ENCODE results near the gene CCR5AS.
"Not testable (repeated sequence)": the region's sequence is repeated elsewhere in the genome, so short reads cannot be mapped to it uniquely, and the experiment has no call there.

The CCR5AS gene

DNA sequence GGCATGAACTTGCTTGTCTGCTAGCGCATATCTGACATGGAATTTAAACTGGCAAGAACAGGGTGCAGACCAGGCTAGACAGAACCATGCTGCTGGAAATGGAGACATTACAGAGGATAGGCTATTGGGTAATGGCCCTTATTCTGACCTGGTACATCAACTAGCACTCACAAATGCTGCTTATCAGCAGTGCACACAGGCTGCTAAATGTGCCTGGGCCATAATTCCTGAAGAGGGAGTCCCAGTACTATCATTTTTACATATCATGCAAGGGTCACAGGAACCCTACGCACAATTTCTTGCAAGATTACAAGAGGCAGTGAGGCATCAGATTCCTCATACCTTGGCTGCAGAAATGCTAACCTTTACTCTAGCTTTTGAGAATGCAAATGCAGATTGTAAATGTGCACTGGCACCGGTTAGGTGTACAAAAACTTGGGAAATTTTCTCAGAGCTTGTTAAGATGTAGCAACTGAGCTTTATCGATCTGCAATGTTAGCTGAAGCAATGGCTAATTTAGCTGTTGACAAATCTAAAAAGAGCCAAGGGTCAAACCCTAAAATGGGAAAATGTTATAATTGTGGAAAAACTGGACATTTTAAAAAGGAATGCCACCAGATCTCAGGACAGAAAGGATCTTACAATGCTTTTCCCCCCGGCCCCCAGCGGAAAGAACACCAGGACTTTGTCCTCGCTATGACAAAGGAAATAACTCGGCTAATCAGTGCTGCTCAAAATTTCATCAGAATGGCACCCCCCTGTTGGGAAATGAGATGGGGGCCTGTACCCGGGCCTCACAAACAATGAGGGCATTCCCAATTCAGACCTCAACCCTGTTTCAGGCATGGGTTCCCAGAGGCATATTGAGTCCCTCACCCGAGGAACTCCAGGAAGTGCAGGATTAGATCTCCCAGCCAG is 21.3 kb upstream of the CCR5AS start:
- DNase-seq: no peak

DNA sequence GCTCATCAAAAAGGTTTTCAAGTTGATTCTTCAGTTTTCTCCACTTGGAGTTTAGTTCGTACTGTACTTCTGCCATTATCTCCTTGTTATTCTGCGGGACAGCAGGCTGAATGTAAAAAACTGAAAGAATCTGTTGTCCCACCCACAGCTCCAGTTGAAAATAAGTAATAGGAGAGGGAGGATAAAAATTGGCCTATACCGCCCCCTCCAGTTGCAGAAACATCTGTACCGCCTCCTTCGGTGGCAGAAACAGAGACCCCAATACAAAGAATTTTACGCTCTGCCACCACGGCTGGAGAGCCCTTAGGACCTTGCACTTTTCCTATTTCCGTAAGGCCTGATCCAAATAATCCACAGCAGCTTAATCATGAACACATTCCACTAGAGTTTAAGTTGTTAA is 20.5 kb upstream of the CCR5AS start:
- not testable (repeated sequence) for DNase-seq

DNA sequence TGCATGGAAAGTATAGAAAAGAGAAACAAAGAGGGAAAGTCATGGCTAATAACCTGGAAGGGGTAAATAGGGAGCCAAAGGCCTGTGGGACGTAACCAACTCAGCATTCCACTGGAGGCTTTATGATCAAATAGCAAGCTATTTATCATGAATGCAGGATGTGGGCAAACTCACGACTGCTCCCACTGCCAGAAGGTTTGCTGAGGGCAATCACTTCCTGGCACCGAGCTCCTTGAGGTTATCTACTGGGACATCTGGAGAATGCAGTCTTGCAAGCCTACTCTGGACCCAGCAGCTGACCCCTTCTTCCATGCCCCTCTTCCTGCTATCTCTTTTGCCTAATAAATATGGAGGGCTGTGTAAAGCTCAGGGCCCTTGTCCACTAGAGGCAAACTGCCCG is 19.6 kb upstream of the CCR5AS start:
- peak in 1 of 2 donors; percentile 62 for DNase-seq

- DNase-seq: no peak
These were observed 16.7 kb upstream of the CCR5AS start for GRCh38 chr3:46423588-46423987.

DNA sequence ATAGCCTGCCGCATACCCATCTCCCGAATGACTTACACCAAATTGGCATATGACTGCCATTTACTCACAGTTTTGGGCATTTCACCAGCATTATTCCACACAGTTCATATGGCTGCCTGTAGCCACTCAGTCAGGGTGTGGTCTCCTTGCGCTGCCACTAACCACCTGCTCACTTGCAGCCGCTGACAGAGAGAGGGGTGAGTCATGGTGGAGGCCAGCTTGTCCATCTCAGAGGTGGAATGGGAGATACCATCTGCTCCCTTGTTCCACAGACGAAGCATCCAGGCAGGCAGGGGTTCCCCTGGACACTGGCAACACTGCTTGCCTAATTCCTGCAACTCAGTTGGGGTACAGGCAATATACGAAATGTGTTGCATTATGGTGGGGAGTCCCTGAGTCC is 15.8 kb upstream of the CCR5AS start:
- no peak for DNase-seq

DNA sequence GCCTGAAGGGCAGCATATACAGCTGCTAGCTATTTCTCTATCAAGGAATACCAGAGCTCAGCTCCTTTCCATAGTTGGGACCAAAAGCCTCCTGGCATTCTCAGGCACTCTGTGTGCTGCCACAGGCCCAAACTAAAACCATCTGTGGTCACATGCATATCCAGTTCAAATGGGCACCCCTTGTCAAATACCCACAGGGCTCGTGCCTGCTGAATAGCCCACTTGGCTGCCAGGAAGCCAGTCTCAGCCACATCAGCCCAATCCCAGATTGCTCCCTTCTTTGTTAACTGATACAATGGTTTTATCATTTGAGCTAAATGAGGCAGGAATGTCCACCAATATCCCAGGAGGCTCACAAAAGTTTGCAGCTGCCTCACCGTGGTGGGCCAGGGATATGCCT is 14.1 kb upstream of the CCR5AS start:
- DNase-seq: no peak

- no peak for DNase-seq
These were observed 12.9 kb upstream of the CCR5AS start for GRCh38 chr3:46419816-46420215.

- no peak for DNase-seq
These were observed 11.2 kb upstream of the CCR5AS start for GRCh38 chr3:46417841-46418611.

GRCh38 chr3:46416811-46417510 is 10.1 kb upstream of the CCR5AS start:
- DNase-seq: no peak

GRCh38 chr3:46416125-46416810 is 9.4 kb upstream of the CCR5AS start:
- DNase-seq: no peak

GRCh38 chr3:46414739-46415138 is 7.9 kb upstream of the CCR5AS start:
- DNase-seq: no peak

GRCh38 chr3:46413951-46414350 is 7.1 kb upstream of the CCR5AS start:
- DNase-seq: no peak

DNA sequence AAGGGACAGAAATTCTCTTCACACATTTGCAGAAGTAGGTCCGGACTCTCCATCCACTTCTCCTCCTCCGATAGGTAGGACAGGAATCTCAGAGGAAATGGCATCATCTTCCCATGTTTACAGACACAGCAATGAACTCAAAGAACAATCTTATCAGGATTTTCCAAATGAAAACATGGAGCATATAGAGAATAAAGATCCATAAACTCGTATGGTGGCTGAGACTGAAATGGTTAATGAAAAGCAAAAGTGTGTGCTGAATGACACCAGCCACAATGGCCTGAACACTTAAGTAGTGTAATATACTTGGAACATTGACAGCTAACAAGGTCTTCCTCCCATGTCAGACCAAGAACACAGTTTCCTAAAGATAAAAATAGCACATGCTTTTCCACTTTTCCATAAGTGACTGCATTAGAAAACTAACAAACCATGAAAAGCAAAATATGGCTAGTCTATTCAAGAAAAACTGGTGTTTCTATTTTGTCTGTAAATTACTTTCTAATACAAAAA is 6.0 kb upstream of the CCR5AS start:
- no peak for DNase-seq

DNA sequence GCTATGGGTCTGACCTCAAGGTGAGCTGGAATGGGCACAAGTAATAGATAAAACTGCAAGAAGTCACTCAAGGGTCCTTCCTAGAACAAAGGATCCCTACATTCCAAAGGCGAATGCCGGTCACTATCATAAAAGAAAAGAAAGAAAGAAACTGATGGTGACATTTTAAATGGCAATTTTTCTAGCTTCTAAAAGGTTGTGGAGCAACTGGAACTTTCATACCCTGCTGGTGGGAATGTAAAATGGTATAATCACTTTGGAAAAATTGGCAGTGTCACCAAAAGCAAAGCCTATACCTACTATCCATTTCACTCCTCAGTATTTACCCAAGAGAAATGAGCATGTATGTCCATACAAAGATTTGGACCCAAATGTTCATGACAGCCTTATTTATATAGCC is 4.4 kb upstream of the CCR5AS start:
- no peak for DNase-seq

GRCh38 chr3:46410669-46411068 is 3.8 kb upstream of the CCR5AS start:
- DNase-seq: no peak

GRCh38 chr3:46409739-46410489 is 3.0 kb upstream of the CCR5AS start:
- no peak for DNase-seq

GRCh38 chr3:46408853-46409252 is 2.0 kb upstream of the CCR5AS start:
- DNase-seq: no peak

DNA sequence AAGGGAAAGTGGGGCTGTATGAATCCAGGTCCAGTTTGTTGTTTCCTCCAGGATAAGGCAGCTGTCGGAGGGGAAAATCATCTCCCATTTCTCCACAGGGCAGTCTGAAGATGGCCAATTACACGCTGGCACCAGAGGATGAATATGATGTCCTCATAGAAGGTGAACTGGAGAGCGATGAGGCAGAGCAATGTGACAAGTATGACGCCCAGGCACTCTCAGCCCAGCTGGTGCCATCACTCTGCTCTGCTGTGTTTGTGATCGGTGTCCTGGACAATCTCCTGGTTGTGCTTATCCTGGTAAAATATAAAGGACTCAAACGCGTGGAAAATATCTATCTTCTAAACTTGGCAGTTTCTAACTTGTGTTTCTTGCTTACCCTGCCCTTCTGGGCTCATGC is 1.1 kb upstream of the CCR5AS start:
- DNase-seq: no peak

- DNase-seq: peak; percentile 68 to 90
These were observed 451 bp downstream of the CCR5AS start for GRCh38 chr3:46406443-46406787.

GRCh38 chr3:46405301-46406019 is 1.4 kb downstream of the CCR5AS start:
- DNase-seq: no peak

DNA sequence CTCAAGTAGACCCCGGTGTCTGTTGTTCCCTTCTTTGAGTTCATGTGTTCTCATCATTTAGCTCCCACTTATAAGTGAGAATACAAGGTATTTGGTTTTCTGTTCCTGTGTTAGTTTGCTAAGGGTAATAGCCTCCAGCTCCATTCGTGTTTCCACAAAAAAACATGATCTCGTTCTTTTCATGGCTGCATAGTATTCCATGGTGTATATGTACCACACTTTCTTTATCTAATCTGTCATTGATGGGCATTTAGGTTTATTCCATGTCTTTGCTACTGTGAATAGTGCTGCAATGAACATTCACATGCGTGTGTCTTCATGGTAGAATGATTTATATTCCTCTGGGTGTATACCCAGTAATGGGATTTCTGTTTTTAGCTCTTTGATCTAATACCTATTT is 4.0 kb downstream of the CCR5AS start:
- not testable (repeated sequence) for DNase-seq
